MG63 (cell line): ENCODE measurements around the gene ZBTB8A. TPM values are rescaled to one million over a fixed set of nuclear protein-coding genes. Genes with fewer than 3 reads are reported as not detected.
"Not testable (repeated sequence)": the region's sequence is repeated elsewhere in the genome, so short reads cannot be mapped to it uniquely, and the experiment has no call there.

ENCODE experiments used
- DNase-seq: peaks from one replicate; pipeline ENCODE4 v3.0.0-alpha.2; 2020
- H3K27me3 ChIP-seq: fragments of 250-450 bp; sonication (Bioruptor Pico); 2 replicates; pipeline ENCODE4 v1.5.1; 2020; ENCODE audit warnings: mild to moderate bottlenecking, moderate library complexity
- H3K36me3 ChIP-seq: fragments of 250-450 bp; sonication (Bioruptor Pico); 2 replicates; pipeline ENCODE4 v1.5.1; 2020; ENCODE audit warnings: mild to moderate bottlenecking, moderate library complexity
- H3K4me3 ChIP-seq: fragments of 250-450 bp; sonication (Bioruptor Pico); 2 replicates; pipeline ENCODE4 v1.5.1; 2020; ENCODE audit warnings: mild to moderate bottlenecking, moderate library complexity
- H3K9me3 ChIP-seq: fragments of 250-450 bp; sonication (Bioruptor Pico); 2 replicates; pipeline ENCODE4 v1.5.1; 2020; ENCODE audit warnings: mild to moderate bottlenecking, moderate library complexity
- total RNA-seq: library from RNA; depleted of rRNA; stranded (reverse); fragments of >200 nt; shearing (Covaris generic); gene quantifications from 2 replicates; pipeline ENCODE4 v1.2.3, GENCODE V29; 2014; ENCODE audit warnings: low replicate concordance

ZBTB8A gene
- total RNA-seq, 1 experiment from 2014 or later = 3.2 TPM

DNA sequence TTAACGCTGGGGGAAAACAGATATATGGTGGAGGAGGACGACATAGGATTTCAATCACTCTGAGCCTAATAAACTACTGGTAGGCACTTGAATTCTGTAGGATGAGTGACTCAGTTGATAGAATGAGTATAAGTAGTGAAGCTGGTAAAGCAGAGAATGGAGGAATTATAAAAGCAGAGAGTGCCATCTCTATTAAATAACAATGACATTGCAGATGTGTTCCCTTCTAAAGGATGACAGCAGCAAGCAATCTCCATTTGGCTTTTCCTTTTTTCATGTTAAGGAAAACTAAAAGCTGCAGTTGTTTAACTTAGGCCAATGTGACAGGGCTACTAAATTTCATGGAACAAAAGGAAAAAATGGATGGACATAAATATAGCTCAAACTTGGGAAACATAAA, 93.6 kb downstream of the ZBTB8A start:
- DNase-seq = no peak
- Histone ChIP-seq H3K9me3 (no peaks in the 10 kb centered on the region), H3K36me3 (peaks cover 27% of the 10 kb centered on the region), H3K4me3 (no peak overlapping the region), H3K27me3 (no peaks in the 10 kb centered on the region)

DNA sequence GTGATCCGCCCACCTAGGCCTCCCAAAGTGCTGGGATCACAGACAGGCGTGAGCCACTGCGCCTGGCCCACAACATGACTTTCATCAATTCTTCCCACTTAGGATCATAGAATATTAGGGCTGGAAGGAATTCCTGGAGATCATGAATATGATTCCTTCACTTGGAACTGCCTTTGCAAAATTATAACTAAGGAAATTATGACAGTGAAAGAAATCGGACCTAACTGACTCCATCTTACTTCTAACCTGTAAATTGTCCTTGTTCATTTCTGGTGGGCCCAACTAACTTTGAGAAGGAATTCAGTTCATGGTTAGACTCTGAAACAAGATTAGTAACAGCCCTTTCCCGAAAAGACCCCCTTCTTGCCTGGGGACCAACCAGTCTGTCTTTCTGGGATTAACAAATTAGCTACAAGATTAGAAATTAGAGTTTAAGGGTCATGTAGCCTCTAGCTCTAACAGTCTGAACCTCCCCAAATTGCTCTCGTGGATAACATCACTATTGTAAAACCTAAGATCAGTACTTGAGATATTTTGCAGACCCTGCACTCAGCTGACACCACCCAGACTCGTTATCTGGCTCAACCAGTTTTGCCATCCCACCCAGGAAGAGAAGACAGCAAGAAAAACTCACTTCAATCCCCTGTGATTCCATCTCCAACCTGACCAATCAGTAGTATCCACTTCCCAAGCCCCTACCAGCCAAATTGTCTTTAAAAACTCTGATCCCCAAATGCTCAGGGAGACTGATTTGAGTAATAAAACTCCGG, 96.5 kb downstream of the ZBTB8A start:
- DNase-seq = no peak
- Histone ChIP-seq H3K9me3 (no peaks in the 10 kb centered on the region), H3K27me3 (no peaks in the 10 kb centered on the region), H3K4me3 (no peak overlapping the region), H3K36me3 (peaks cover 25% of the 10 kb centered on the region)

DNA sequence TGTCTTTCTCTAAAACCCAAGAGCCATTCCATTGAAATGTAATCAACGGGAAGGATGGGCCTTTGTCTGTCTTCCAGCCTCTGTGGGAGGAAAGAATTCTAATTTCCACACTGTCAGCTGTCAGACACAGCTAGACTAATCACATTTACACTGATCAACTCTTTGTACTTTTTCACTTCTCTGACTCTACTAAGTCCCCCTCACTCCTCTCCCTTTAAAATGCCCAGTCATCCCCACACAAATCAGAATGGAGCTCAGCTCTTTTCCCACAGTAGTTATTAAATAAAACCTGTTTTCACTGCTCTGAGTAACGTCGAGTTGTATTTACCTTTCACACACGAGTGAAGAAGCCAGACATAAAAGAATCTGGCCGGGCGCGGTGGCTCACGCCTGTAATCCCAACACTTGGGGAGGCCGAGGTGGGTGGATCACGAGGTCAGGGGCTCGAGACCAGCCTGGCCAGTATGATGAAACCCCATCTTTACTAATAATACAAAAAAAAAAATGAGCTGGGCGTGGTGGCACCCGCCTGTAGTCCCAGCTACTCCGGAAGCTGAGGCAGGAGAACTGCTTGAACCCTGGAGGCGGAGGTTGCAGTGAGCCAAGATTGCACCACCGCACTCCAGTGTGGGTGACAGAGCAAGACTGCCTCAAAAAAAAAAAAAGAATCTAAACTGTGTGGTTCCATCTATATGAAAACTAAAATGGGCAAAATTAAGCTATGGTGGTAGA, 97.9 kb downstream of the ZBTB8A start:
- no peak for DNase-seq
- H3K9me3 ChIP-seq = no peaks in the 10 kb centered on the region
- no peaks in the 10 kb centered on the region for H3K27me3 ChIP-seq
- no peak overlapping the region for H3K4me3 ChIP-seq
- H3K36me3 ChIP-seq = peaks cover 21% of the 10 kb centered on the region

DNA sequence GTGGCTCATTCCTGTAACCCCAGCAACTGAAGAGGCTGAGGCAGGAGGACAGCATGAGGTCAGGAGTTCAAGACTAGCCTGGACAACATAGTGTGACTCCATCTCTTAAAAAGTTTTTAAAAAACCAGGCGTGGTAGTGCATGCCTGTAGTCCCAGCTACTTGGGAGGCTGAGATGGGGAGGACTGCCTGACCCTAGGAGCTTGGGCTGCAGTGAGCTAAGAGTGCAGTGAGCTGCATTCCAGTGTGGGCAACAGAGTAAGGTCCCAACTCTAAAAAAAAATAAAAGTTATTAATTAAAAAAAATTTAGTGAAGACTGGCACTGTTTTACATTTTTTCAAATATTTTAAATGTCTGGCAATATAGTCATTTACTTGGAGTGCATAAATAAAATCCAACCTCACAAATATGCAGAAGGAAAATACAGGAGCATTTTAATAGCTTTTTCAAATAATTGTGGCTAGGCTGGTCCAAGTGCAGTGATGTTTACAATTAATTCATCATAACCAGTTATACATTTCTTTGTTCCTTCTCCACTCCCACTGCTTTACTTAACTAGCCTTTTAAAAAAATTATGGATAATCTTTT, 100.4 kb downstream of the ZBTB8A start:
- Histone ChIP-seq H3K9me3 (no peaks in the 10 kb centered on the region), H3K27me3 (no peaks in the 10 kb centered on the region), H3K4me3 (no peak overlapping the region), H3K36me3 (peaks cover 4% of the 10 kb centered on the region; the same call in 1 of the 2 replicates)
- no peak for DNase-seq

DNA sequence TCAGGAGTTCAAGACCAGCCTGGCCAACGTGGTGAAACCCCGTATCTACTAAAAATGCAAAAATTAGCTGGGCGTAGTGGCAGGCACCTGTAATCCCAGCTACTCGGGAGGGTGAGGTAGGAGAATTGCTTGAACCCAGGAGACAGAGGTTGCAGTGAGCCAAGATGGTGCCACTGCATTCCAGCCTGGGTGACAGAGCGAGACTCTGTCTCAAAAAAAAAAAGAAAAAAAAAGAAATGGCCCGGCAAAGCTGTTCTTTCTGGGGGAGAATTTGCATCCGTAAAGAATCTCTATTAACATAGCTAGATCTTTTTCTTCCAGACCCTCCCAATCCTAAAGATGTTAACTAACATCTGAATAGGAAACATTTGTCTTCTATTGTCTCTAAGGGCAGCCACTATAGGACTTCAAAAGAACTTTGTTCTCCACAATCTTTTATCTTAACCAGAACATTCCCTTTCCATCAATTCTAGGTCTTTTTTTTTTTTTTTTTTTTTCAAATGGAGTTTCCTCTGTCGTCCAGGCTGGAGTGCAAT, 103.1 kb downstream of the ZBTB8A start:
- not testable (repeated sequence) for H3K36me3 ChIP-seq, DNase-seq, H3K4me3 ChIP-seq, H3K9me3 ChIP-seq, H3K27me3 ChIP-seq

DNA sequence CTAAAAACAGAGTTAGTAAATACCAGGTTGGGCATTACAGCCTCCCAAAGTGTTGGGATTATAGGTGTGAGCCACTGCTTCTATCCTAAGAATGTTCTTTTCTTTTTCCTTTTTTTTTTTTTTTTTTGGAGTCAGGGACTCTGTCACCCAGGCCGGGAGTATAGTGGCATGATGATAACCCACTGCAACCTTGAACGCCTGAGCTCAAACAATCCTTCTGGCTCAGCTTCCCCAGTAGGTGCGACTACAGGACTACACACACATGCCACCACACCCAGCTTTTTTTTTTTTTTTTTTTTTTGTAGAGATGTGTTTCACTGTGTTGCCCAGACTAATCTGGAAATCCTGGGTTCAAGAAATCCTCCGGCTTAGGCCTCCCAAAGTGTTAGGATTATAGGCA, 105.2 kb downstream of the ZBTB8A start:
- H3K27me3 ChIP-seq = no peaks in the 10 kb centered on the region
- peaks cover 3% of the 10 kb centered on the region for H3K36me3 ChIP-seq

DNA sequence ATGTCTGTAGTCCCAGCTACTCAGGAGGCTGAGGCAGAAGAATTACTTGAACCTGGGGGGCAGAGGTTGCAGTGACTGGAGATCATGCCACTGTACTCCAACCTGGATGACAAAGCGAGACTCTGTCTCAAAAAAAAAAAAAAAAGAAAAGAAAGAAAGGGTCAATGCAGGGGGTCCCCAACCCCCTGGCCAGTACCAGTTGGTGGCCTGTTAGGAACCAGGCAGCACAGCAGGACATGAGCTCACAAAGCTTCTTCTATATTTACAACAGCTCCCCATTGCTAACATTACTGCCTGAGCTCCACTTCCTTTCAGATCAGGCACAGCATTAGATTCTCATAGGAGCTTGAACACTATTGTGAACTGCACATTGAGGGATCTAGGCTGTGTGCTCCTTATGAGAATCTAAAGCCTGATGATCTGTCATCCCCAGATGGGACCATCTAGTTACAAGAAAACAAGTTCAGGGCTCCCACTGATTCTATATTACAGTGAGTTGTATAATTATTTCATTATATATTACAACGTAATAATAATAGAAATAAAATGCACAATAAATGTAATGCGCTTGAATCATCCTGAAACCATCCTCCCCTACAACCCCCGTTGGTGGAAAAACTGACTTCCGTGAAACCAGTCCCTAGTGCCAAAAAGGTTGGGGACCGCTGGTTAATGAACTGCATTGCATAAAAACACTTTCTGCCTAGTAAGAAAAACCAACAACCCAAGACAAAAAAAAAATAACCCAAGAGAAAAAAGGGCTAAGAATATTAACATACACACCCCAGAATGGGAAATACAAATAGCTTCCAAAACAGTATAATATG, 108.3 kb downstream of the ZBTB8A start:
- H3K4me3 ChIP-seq = no peak overlapping the region
- H3K9me3 ChIP-seq = no peaks in the 10 kb centered on the region
- H3K27me3 ChIP-seq = no peaks in the 10 kb centered on the region
- H3K36me3 ChIP-seq = peaks cover 15% of the 10 kb centered on the region
- no peak for DNase-seq

More for the DNA sequence above, 105.2 kb downstream of the ZBTB8A start:
- H3K4me3 ChIP-seq = no peak overlapping the region
- DNase-seq = no peak
- H3K9me3 ChIP-seq = no peaks in the 10 kb centered on the region

DNA sequence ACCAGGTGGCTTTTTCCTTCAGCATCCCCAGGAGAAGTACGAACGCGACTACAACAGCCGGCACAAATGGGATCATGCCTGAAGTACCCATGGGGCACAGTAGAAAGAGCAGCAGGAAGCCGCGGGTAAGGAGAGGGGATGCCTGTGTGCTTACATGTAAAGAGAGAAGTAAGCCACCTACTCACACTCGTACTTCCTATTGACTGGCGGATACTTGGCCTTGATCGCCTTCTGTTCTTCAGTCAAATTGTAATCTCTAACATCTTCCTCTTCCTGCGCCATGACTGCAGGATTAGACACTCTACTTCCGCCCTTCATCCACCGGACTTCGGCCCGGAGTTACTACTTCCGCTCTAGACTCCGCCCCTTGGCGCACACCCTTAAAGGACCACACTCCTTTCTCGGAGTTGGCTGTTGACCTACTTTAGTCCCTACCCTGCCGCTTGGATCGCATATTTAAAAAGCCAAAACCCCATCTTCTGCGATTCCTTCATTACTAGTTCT, 111.1 kb downstream of the ZBTB8A start, which contains the start of gene ZBTB8OS:
ZBTB8OS (minus strand) TSS at position 303 of the 504 bp plus-strand sequence; CDS start at position 282, 21 bp downstream.
- Histone ChIP-seq H3K27me3 (no peaks in the 10 kb centered on the region), H3K36me3 (peaks cover 41% of the 10 kb centered on the region), H3K9me3 (no peaks in the 10 kb centered on the region), H3K4me3 (peak within 1 kb of the TSS; percentile 89)
- DNase-seq = peak; percentile 93

DNA sequence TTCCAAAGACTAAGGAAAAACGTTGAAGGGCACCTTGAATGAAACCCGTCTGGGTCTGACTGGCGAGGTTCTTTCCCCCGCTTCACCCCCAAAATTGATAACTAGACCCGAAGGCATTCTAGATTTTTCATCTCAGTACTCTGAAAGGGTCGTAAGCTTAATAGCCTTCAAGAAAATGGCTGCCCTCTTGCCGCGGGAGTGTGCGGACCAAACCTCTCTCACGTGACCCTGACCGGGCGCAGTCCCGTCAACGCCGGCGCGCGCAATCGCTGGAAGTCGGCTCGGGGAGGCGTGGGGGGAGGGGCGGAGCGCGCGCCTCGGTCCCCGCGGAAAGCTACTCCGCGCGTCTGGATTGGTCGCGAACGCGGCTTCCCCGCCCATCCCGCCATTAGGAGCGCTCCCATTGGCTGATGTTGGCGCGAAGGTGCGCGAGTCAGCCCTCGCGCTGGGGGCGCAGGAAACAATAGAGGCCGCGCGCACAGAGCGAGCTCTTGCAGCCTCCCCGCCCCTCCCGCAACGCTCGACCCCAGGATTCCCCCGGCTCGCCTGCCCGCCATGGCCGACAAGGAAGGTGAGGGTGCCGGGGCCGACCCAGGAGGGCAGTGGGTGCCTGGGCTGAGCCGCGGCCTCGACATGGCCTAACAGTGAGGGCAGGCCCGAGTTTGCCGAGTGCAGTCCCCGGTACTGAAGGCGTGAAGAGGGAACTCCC, 111.7 kb downstream of the ZBTB8A start, which contains the start of gene RBBP4:
RBBP4 (plus strand) TSS at position 457 of the 709 bp plus-strand sequence; CDS start at position 556, 99 bp downstream.
- H3K4me3 ChIP-seq = peak within 1 kb of the TSS; percentile 89
- DNase-seq = peak; percentile 97
- no peaks in the 10 kb centered on the region for H3K27me3 ChIP-seq
- peaks cover 46% of the 10 kb centered on the region for H3K36me3 ChIP-seq
- no peaks in the 10 kb centered on the region for H3K9me3 ChIP-seq

DNA sequence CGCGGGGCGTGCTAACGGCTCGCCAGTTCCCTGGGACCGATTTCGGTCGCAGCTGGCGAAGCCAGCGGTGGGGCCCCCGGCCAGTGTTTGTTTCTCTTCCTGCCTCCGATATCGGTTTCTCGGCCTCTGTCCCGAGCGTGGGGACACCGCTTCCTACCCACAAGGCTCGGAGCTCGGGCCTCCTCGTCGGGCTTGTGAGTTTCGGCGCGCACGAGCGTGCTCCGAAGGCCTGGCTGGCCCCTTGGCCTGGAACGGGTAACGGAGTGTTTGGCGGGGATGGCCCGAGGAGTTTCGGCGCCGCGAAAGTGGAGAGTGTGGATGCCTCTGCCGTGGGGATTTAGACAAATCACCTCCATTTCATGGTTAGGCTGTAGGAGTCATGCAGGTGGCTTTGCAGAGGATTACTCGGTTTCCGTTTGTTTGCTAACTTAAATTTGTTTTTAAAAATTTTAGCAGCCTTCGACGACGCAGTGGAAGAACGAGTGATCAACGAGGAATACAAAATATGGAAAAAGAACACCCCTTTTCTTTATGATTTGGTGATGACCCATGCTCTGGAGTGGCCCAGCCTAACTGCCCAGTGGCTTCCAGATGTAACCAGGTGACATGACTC, 112.3 kb downstream of the ZBTB8A start:
- Histone ChIP-seq H3K36me3 (peaks cover 50% of the 10 kb centered on the region), H3K9me3 (no peaks in the 10 kb centered on the region), H3K27me3 (no peaks in the 10 kb centered on the region), H3K4me3 (peak overlapping the region; percentile 89)
- no peak for DNase-seq

DNA sequence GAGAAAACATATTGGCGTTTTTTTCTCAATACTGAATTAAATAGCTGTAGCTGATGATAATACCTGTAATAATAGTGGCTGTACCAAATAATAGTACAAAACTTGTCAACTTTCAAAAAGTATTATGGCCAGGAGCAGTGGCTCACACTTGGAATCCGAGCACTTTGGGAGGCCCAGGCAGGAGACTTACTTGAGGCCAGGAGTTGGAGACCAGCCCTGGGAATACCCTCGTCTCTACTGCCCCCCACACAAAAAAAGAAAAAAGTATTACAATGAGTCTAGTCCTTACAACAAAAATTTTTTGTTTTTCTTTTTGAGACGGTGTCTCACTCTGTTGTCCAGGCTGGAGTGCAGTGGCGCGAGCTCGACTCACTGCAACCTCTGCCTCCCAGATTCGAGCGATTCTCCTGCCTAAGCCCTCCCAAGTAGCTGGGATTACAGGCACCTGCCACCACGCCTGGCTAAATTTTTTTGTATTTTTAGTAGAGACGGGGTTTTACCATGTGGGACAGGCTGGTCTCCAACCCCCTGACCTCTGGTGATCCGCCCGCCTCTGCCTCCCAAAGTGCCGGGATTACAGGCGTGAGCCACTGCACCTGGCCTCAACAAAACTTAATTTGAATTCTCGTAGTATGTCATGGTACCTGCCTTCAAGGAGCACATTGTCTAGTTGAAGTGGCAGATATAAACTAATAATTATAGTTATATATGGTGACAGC, 113.2 kb downstream of the ZBTB8A start:
- Histone ChIP-seq H3K4me3 (peak overlapping the region; percentile 89), H3K9me3 (no peaks in the 10 kb centered on the region), H3K27me3 (no peaks in the 10 kb centered on the region), H3K36me3 (peaks cover 59% of the 10 kb centered on the region)
- no peak for DNase-seq
